HL-60/S4 treated with phorbol 12-myristate 13-acetate at 8.2 ng/mL for 4 days and 3 days (cell line): ENCODE data around the gene DEPP1.

Source experiments
- in situ Hi-C: fragments of 300-500 bp; cut with MboI; formaldehyde crosslinking; loops from 2 replicates; pipeline ENCODE4 v1.15.0; 2022; ENCODE audit warnings: low sequenced_read_pairs

DEPP1 gene

DNA sequence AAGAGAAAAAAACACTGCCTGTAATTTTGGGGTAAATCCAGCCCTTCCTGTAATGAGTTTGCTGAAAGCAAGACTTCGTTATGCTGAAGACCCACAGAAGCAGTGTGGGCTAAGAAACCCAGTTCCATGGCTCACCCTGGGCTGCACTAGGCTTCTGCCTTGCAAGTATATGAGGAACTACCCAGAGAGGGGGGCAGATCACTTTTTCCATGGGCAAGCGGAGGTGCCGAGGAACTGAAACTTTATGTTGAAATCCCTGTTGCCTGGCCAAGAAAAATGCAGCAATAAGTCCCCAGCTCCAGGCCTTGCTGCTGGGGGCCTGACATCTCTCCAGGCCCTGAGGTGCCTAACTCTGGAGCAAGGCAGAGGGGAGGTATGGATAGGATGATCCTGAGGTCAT, 10.5 kb downstream of the DEPP1 start:
- in situ Hi-C loops, result no loop called here

DNA sequence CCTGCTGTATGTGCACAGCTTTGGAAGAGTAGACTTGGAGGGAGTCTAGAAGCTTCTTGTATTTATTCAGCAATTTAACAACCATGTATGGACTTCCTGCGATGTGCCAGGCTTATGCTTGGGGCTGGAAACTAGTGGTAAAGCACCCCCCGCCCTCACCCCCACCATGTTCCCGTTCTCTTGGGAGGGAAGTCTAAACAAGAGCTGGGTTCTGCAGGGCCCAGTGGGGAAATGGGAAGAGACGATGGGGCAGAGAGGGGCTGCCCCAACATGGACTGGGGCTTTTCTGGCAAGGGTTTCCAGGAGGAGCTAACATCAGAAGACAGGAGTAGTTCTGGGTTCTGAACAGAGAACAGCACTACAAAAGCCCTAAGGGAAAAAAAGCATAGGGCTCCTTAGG, 11.0 kb downstream of the DEPP1 start:
- in situ Hi-C loops, result no loop called here

DNA sequence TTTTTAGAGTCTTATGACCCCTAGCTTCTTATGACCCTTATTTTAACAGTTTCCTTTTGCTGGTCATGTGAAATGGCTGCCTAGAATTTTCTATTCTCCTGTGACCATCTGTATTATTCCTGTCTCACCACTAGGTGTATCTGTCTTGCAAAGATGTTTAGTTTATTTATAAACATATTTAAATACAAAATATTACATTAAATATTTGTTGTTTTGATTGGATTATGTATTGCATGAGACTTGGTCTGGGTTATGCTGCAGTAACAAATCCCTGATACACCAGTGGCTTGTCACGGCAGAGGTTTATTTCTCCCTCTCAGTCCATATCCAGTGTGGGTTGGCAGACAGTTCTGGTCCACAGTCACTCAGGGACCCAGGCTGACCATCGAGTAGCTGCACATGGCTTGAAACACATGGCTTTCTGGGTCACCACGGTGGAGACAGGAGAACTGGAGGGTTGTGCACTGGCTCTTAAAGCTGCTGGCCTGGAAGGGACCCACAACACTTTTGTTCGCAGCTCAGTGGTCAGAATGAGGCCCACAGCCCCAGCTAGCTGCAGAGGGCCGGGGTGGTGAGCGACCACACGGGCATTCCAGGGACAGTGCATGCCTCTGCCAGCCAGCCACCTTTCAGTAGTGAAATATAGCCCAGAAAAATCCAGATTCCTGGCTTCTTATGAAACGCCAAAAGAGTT, 11.6 kb downstream of the DEPP1 start:
- in situ Hi-C loops, result no loop called here

DNA sequence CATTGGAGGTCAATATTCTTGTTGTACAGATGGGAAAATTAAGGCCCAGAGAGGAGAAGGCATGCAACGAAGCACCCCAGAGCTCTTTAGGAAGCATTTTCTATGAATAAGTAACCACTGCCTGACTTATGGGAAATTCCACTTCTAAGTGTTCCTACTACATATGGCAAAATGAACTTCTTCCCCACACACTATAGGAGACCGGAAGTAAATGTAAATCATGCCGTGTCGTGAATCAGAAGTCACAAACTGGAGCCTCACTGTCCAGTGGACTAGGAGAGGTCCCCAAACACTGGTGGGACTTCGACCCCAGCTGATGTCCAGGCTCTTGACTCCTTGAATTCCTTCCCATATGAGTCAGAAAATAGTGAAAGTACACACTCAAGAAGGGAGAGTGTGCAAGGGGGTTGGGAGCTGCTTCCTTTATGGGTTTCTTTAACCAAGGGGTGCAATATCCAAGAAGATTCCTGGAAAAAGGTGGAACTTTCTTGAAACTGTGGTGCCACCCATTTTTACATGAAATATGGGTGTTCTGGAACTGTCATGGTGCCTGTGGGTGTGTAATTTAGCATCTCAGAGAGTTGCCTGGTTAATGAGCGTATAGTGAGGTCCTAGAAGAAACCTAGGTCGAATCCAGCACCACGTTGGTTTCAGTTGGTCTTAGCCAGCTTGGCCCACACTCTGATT, 12.3 kb downstream of the DEPP1 start:
- in situ Hi-C loops, result no loop called here

DNA sequence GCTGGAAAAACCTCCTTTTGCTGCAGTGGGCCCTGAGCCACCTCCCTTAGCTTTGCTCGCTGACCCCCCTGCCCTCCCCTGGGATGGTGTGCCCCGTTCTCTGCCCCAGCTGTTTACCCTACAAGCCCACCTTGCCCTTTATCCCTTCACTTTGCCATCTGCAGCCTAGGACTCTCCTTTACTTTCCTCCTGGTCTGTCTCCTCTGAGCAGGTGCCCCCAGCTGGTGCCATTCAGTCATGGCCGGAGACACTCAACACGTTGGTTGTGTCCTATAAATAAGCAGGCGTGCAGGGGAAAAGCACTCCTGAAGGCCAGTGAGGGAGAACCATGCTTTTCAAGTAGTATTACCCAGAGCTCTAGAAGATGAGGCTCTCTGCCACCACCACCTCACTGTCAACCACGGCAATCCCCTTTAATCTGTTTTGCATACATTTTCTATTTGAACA, 12.9 kb downstream of the DEPP1 start:
- in situ Hi-C loops, result no loop called here

DNA sequence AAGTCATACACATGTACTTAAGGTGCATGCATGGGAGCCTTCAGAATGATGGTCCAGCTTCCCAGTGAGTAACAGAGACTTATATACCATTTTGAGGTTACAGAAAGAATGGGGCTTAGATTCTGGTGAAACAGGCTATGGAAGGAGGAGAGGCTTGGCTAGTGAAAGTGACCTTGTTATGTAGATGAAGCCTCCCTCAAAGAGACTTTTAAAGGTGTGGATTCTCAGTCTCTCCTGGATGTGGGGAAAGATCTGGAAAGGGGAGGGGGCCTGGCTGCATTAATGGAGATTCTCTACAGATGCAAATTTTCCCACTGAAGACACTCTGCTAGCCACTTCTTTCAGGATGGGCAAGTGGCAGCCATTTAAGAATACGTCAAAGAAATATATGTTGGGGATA, 13.5 kb downstream of the DEPP1 start:
- in situ Hi-C loops, result no loop called here

DNA sequence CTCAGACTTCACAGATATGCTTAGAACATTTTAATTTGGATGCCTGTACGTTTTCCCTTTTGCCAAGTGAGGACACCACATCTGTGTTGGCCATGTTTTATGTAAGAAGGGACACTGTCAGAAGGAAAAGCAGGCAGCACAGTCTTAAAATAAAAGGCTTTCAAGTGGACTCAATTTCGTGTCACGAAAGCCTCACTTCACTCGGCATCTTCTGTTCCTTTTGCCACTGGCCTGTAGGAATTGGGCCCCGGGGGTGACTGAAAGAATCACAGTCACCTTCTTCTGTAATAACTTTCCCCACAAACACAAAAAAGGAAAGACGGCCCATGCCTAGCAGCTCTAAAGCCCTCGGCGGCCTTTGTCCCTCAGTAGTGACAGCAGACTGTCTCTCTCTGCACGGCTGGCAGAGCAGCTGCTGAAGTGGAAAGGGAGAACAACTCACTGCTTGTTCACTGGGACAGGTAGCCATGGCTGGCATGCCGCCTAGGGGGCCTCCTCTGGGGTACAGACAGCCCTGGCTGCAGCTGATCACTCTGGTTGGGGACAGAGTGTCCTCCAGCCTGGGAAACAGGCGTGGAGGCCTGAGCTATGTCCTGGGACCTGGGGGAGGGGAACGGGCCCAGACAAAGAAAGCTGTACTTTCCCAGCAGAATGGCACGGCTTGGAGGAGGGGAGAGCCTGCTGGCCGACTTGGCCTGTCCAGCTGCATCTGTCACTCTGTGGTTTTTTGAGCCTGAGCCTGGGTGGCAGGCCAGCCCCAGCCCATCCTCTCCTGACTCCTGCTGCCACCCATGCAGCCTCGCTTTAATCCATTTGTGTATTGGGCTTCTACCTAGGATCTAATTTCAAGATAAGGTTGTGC, 14.6 kb downstream of the DEPP1 start:
- in situ Hi-C loops, result no loop called here

DNA sequence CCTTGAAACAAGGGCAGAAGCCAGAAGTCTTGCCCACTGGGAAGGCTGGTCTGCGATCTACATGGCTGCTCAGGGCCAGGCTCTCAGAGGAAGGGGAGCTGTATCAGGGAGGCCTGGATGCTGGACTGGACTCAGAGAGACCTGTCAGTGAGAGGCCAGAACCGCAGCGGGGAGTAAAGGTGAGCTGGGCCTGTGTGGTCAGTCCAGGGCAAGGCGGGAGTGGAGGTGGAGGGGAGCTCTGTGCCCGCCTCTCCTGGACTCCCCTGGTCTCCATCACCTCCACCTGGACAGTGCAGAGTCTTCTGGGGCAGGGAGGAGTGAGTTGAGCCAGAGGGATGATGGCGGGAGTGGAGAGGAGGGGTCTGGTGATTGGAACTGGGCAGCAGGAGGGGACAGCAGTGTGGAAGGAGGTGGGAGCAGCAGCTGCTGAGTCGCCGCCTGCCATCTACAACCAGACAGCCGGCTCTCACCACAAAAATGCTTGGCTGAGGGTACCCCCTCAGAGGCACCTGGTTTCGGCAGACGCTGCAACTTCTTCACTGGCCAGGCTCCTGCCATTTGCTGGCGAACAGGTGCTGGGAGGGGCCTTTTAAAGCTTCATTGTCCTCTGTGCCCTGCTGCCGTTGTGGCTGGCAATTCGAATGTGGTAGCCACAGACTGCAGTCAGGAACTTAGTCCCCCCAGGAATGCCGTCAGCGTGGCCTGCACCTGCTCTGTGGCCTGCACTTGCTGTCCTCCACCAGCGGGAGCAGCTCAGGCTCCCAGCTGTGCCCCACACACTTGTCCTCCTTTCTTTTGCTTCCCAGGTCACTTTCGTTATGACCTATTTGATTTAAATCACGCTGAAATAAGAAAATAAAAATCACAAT, 15.5 kb downstream of the DEPP1 start:
- in situ Hi-C loops, result no loop called here

DNA sequence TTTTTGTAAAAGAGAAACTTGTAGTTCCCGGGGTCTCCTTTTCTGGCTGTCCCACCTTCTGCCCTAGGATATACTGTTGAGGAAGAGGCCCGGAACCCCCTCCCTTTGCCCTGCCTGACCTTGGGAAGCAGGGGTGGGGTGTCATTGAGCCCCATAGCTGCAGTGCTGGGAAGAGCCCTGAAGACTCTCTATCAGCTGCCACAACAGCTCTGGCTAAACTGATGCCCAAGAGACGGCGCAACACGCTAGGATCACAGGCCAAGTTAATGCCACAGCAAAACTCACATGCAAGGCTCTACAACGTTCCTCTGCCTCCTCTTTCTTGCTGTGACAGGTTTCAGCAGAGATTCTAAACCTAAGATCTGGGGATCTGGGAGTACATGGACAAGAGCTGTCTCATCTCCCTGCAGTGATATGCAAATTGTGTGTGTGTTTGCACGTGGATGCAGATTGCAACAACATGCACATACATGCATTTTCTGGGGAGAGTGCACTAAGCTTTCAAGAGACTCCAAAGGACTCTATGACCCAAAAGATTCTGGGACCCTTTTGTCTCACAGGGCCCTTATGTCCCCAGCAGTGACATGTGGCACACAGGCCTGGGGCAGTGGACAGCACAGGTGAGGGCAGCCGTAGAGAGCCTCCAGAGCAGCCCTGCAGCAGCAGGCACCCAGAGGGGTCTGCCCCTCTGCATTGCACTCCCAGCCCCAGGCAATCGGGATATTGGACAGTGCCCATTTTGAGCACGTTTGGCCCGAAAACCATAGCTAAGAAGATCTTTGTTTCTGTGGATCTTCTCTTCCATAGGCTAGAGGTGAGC, 16.5 kb downstream of the DEPP1 start:
- in situ Hi-C loops, result no loop called here

DNA sequence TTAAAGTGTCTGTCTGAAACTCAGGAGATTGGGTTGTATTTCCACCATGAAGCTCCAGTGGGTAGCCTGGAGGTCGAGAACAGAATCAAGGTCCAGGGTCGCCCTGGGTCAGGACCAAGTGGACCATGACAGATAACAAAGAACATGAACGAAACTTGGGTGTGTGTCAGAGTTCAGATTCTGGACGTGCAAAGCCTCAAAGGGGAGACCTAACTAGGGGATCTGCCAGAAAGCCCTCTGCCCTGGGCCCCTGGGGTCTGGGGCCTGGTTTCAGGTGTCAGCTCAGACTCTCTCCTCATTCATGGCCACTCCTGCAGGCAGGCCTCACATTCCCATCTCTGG, 17.4 kb downstream of the DEPP1 start:
- in situ Hi-C loops, result no loop called here

DNA sequence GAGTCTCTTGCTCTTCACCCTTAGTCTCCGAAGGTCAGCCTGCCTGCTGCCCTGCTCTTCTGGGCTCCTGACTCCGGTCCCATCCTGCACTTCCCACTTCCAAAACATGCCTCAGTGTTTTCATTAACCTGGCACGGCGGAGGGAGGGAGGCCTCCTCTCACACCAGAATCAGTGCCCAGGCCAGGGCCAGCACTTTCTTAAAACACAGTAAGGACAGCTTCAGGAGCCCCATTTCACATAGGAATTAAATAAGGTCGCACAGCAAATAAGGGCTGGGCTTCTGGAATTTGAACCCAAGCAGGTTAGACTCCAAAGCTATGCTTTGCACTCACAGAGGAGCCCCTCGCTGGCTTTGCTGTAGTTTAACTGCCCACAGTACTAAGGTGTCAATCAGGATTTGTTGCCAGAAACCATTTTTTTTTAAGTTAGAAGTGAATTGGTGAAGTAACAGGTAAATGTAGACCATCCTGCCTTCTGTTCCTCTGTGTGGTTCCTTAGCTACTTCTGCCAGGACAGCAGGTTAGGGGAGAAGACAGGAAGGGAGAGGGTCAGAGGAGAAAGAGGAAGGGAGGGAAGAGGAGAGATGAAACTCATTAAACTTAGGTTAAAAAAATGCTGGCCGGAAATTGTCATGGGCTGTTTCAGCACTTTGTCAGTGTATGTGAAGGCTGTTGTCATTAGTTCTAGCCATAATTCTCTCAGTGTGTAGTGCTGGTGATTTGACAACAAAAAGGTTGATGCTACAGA, 18.0 kb downstream of the DEPP1 start:
- in situ Hi-C loops, result no loop called here

DNA sequence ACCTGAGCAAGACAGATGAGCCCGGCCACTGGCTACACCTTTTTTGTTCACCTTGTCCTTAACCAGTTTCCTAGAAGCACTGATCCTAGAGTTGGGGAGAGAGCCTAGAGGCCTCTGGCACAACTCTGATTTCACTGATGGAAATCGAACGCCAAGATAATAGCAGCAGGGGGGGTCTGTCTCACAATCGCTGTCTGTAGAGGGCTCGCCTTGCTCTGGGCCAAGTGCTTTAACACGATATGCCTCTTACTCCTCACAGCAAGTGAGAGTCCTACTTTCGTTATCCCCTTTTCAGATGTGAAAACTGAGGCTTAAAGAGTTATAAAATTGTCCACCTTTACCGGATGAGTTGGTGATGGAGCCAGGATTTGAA, 18.5 kb downstream of the DEPP1 start:
- in situ Hi-C loops, result no loop called here

DNA sequence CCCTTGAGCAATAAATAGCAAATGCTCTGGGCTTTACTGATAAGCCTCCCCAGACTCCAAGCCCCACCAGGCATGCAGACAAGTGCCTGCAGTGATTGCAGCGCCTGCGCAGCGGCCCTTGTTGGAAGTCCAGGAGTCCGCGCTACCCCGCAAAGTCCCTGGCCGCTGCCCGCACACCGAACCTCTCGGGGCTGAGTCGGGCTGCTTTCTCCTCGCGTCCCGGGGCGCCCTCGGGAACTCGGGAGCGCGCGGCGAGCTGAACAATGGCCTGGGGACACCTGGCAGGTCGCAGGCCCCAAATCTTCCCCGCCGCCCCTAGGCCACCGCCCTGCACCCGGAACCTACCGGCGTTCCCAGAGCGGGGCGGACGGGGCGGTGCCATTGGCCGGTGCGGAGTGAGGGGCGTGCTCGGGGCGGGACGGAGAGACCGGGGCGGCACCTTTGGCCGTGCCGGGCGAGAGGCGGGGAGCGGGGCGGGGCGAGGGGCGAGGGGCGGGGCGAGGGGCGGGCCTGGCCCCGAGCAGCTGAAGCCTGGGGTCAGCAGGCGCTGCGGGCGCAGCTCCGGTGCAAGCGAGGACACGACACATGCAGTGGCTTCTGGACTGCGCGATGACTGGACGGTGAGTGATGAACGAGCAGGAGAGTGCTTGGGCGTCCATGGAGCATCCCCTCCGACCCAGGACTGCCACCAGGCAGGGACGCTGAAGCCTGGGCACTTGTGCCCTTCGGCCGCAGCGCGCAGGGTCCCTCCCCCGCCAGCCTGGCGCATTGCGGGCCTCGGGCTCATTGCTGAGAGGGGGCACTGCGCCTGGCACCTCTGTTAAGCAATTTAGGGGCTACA, 19.1 kb downstream of the DEPP1 start, which contains the start of gene RASSF4:
RASSF4 (plus strand) TSS at position 556 of the 841 bp plus-strand sequence. CDS start 10,401 bp downstream, outside the sequence.
- in situ Hi-C loops, result no loop called here

DNA sequence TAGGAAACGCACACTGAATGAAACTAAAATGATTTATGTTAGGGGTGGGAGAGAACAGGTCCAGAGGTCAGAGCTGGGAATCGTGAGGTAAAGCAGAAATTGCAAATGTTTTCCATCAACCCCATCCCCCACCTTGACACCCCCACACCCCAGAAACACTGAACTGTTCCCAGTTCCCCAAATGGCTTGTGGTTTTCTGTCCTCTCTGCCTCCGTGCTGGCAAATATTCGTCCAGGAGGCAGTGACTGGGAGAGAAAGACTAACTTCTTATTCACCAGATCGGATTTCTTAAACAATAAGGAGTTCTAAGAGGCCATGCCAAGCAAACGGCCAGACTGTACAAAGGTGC, 19.7 kb downstream of the DEPP1 start:
- in situ Hi-C loops, result no loop called here

DNA sequence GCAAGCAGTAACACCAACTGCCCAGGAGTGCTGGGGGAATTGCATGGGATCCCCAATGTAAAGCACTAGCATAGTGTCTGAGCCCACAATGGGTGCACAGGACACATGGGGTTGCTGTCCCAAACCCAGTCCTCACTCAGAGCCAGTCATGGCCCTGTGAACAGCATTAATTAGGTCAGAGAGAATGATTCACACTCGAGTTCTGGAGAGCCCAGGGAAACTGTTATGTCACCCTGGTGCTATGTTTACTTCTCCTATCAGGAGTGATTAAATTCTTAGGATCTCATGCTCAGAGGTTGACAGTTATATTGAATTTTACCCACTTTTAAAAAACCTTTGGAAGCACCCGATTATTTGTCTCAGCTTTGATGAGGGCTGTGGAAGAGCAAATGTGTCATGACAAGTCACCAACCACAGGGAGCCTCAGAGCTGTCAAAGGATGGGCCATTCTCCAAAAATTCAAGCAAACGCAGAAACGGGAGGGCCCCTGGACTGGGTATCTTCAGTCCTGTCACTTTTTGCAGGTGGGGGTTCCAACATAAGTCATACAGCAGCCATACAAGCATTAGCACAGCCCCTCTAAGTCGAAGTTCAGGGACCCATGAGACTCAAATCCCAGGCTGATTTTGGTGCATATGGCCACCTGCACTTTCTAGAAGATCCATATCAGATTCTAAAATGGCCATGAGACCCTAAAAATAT, 20.3 kb downstream of the DEPP1 start:
- in situ Hi-C loops, result no loop called here

DNA sequence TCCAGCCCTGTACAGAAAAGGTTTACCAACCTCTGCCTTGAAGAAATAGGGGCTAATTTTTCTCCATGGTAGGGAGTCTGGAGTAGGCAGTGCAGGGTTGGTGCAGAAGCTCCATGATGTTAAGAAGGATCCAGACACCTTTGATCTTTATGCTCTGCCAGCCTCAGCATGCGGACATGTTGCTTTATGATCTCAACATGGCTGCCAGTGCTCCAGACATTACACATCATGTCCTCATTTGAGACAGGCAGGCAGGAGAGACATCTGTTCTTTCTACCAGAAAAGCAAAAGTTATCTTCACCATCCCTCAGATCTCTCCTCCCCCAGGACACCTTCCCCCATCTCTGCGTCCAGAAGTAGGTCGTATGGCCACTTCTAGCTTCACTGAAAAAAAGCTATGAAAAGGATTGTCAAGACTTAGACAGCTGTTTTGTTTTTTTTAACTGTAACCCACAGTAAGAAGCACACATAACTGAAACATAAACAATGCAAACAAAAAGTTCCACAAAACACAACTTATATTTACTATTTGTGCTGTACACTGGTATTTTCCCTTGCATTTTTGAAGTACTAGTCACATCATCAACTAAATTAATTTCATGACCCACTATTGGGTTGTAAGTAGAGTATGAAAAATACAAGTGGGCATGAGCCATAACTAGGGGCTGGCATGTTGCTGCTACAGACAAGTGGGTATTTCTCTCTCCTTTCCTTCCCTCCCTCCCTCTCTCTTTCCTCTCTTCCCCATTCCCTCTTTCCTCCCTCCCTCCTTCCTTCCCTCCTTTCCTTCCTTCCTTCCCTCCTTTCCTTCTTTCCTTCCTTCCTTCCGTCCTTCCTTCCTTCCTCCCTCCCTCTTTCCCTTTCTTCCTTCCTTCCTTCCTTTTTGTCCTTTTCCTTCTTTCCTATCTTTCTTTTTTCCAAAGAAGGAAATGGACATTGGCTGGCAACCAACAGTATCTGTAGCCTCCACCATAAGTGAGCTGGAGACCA, 21.6 kb downstream of the DEPP1 start:
- in situ Hi-C loops, result no loop called here

DNA sequence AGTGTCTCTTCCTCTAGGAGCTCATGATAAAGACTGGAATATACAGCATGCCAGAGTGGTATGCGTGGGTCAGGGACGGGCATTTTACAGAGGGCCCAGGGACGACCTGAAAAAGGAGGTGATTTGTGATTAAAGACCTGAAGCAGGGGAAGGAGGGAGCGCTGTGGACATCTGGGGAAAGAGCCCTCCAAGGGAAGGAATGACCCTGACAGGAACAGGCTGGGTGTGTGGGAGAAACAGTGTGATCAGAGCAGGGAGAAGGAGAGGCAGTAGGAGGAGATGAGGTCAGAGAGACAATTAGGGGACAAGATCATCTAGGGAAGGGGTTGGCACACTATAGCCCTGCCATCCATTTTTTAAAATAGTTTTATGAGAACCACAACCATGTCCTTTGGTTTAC, 22.4 kb downstream of the DEPP1 start:
- in situ Hi-C loops, result no loop called here
